ENCODE measurements around the gene VPS13A.

The VPS13A gene

DNA sequence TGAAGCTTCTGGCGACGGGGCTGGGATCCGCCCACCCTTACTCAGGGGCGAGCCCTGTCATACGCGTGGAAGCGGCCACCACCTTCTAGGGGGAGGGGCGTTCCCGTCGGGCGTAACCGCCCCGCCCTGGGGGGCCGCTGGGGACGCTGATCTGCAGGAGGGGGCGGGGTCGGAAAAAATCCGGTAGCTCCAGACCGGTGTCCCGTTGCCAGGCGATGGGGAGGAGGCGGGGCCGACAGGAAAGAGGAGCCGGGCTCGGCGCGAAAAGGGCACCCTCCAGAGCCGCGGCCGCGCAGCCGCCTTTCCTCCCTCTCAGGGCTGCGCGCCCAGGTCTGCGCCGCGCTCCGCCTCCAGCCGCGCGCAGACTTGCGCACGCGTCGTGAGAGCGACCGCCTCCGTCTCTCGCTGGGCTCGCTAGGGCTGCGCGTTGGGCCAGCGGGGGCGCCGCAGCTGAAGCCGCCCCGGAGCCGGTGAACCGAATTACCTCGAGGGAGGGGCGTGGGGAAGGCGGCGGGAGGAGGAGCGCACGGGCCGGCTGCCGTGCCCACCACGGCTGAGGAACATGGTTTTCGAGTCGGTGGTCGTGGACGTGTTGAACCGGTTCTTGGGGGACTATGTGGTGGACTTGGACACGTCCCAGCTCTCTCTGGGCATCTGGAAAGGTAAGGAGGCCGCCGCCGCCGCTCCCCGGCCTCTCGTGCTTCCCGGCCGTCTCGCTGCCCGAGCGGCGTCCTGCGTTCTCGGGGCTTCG, at the start of gene VPS13A:
VPS13A (plus strand) TSS at position 392 of the 751 bp plus-strand sequence; CDS start at position 563, 171 bp downstream.
- Mint-ChIP-seq H3K4me3 (peak within 1 kb of the TSS; percentile 96), H3K27me3 (peaks cover 18% of the 10 kb centered on the region), H3K9me3 (no peaks in the 10 kb centered on the region), H3K4me1 (peaks cover 24% of the 10 kb centered on the region), H3K27ac (peak within 1 kb of the TSS; percentile 86), H3K36me3 (peaks cover 6% of the 10 kb centered on the region)
- CTCF ChIA-PET: interaction anchor here (0.6 to 1.0 kb wide), 2 partner anchors 10 to 1087 kb away, joined by 3 to 4 read pairs; no protein-coding TSS in a partner anchor
- DNase-seq: peak; percentile 95

DNA sequence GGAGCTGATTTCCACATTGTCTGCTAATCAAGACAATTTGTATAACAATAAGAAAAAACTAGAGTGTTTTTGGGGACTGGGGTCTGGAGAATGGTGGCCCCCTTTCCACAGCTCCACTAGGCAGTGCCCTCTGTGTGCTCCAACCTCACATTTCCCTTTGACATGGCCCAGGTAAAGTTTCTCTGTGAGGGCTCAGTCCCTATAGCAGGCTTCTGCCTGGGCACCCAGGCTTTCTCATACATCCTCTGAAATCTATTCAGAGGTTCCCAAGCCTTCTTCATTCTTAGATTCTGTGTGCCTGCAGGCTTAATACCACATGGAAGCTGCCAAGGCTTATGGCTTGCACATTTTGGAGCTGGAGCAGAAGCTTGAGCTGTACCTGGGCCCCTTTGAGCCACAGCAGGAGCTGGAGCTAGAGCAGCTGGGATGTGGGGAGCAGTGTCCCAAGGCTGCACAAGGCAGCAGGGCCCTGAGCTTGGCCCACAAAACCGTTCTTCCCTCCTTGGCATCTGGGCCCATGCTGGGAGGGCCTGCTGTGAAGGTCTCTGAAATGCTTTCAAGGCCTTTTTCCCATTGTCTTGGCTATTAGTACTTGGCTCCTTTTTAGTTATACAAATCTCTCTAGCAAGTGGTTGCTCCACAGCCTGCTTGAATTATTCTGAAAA, 49.1 kb upstream of the VPS13A start:
- Mint-ChIP-seq H3K27ac (no peak overlapping the region), H3K4me3 (no peak overlapping the region), H3K36me3 (no peaks in the 10 kb centered on the region), H3K9me3 (no peaks in the 10 kb centered on the region), H3K27me3 (peaks cover 10% of the 10 kb centered on the region), H3K4me1 (no peaks in the 10 kb centered on the region)
- DNase-seq: no peak
- CTCF ChIA-PET: interaction anchor here (2.0 kb wide), 1 partner anchor 23 kb away, joined by 6 read pairs; no protein-coding TSS in a partner anchor

DNA sequence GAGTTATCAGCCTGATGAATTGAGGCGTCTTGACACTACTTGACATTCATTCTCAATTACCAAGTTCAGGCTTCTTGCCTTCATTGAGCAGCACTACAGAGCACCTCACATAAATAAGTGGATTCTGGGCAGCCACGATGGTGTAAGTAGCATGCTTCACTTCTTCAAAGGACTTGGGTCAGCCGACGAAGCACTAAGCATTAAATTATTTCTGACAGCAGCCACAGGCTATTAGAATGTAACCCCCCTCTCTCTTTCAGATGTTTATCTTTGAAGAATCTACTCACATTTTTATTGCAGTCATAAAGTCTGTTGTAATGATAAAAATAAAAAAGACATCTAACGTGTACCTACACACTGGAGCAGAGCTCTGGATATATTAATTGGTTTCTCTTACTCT, 45.9 kb upstream of the VPS13A start:
- no peaks in the 10 kb centered on the region for H3K4me1 Mint-ChIP-seq
- peaks cover 15% of the 10 kb centered on the region for H3K27me3 Mint-ChIP-seq
- no peaks in the 10 kb centered on the region for H3K36me3 Mint-ChIP-seq
- H3K4me3 Mint-ChIP-seq: no peak overlapping the region
- no peaks in the 10 kb centered on the region for H3K9me3 Mint-ChIP-seq
- H3K27ac Mint-ChIP-seq: no peak overlapping the region
- CTCF ChIA-PET: no interaction called here
- DNase-seq: no peak

DNA sequence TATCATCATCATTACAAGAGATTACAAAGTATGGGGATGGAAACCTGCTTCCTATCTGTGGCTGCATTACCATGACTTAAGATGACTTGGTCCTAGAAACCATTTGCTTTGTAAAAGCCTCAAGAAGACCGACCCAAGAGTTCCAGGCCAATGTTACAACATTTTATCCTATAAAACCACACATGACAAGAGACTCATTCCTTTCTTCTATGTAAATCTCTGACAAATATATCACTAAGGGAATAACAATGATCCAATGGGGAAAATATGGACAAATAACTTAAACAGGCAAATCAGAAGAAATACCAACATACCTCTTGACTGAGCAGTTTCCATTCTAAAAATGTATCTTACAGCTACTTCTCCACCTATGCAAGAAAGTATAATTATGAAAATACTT, 44.3 kb upstream of the VPS13A start:
- H3K4me1 Mint-ChIP-seq: no peaks in the 10 kb centered on the region
- H3K36me3 Mint-ChIP-seq: no peaks in the 10 kb centered on the region
- H3K27me3 Mint-ChIP-seq: peaks cover 17% of the 10 kb centered on the region
- no peaks in the 10 kb centered on the region for H3K9me3 Mint-ChIP-seq
- H3K4me3 Mint-ChIP-seq: no peak overlapping the region
- CTCF ChIA-PET: no interaction called here
- no peak for DNase-seq
- no peak overlapping the region for H3K27ac Mint-ChIP-seq

DNA sequence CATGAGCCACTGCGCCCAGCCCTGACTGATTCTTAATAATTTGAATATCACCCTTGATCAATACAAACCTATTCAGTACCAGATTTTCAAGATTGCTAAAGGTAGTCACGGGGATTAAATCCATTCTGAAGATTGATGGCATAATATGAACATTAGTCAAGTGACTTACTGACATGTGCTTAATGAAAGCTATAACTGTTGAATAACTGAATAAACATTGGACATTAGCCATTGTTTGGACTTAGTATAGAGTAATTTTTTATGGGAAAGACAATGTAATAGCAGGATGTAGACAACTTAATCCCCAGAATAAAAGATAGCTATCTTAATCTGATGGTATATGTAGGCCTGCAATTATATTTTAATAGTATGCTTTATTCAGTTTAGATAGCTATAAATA, 35.0 kb upstream of the VPS13A start:
- DNase-seq: no peak
- no peak overlapping the region for H3K4me3 Mint-ChIP-seq
- no peak overlapping the region for H3K27ac Mint-ChIP-seq
- no peaks in the 10 kb centered on the region for H3K36me3 Mint-ChIP-seq
- no peaks in the 10 kb centered on the region for H3K9me3 Mint-ChIP-seq
- peaks cover 4% of the 10 kb centered on the region for H3K27me3 Mint-ChIP-seq
- CTCF ChIA-PET: no interaction called here
- H3K4me1 Mint-ChIP-seq: no peaks in the 10 kb centered on the region

DNA sequence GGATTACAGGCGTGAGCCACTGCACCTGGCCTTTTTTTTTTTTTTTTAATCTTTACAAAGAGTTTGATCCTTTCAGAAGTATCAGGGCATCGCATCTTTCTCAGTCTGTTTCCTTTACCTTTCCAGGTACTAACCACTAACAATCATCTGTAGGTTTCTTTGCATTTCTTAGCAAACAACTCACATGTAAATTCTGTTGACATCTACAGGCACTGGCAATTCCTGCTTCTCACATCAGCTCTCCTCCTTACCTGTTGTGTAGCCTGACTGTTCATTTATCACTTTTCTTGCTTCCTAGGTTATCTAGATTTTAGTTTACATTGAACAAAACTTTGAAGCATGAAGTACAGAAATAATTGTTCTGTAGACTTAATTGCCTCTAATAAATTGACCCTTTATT, 27.5 kb upstream of the VPS13A start:
- H3K9me3 Mint-ChIP-seq: no peaks in the 10 kb centered on the region
- CTCF ChIA-PET: interaction anchor here (1.4 kb wide), 1 partner anchor 9 kb away, joined by 4 read pairs; no protein-coding TSS in a partner anchor
- DNase-seq: no peak
- H3K27ac Mint-ChIP-seq: no peak overlapping the region
- H3K36me3 Mint-ChIP-seq: no peaks in the 10 kb centered on the region
- no peaks in the 10 kb centered on the region for H3K4me1 Mint-ChIP-seq
- no peak overlapping the region for H3K4me3 Mint-ChIP-seq
- H3K27me3 Mint-ChIP-seq: peaks cover 11% of the 10 kb centered on the region

DNA sequence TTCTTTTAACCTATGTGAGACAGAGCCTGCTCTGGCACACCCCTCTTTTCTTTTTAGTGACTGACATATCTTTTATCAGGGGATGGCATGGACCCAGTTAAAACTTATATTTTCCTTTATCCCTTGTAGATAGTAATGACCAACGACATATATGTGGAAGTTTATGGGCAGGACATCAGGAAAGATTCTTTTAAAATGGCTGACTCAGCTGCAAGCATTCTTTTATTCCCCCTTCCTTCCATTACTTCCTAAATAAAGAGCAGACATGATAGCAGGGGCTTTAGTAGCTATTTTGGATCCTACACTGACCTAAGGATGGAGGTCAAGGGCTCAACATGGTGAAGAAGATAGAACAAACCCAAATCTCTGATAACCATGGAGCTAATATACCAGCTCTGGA, 25.0 kb upstream of the VPS13A start:
- Mint-ChIP-seq H3K9me3 (no peaks in the 10 kb centered on the region), H3K27ac (no peak overlapping the region), H3K4me1 (no peaks in the 10 kb centered on the region), H3K36me3 (no peaks in the 10 kb centered on the region), H3K4me3 (no peak overlapping the region), H3K27me3 (peaks cover 14% of the 10 kb centered on the region)
- no peak for DNase-seq
- CTCF ChIA-PET: interaction anchor here (1.6 to 2.3 kb wide), 4 partner anchors 9 to 342 kb away, joined by 4 to 11 read pairs (median 6); no protein-coding TSS in a partner anchor

DNA sequence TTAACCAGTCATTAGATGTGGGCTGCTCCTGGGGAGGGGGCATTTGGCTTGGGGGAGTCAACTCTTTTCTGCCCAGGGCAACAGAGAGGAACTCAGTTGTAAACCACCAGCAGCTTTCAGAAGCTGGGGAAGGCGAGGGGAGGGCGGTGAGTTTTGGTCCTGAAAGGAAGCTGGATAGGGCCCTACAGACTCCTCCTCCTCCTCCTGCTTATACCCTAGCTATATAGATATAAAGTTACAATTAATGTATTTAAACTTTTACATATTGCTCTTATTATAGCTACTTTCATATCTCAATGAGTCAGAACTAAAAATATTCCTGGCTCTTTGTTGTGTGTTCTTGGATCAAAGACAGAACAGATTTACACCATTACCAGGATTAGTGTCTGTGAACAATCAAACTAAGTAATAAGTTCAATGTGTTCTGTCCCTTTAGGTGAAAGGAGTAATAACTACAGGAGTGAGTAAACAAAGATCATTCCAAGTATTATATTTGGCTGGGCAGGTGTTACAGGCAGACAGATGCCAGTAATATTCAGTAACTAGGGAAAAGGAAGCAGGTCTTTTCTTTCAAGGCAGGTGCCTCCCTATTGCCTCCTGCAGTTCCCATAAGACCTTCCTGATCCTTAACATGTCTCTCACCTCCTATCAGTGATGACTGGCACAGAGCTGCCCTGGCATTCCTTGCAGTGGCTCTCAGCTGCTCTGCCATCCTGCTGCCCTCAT, 20.5 kb upstream of the VPS13A start:
- Mint-ChIP-seq H3K27me3 (peaks cover 8% of the 10 kb centered on the region), H3K4me3 (no peak overlapping the region), H3K27ac (no peak overlapping the region), H3K4me1 (no peaks in the 10 kb centered on the region), H3K9me3 (no peaks in the 10 kb centered on the region), H3K36me3 (no peaks in the 10 kb centered on the region)
- no peak for DNase-seq
- CTCF ChIA-PET: interaction anchor here (1.0 kb wide), 1 partner anchor 11 kb away, joined by 3 read pairs; no protein-coding TSS in a partner anchor

DNA sequence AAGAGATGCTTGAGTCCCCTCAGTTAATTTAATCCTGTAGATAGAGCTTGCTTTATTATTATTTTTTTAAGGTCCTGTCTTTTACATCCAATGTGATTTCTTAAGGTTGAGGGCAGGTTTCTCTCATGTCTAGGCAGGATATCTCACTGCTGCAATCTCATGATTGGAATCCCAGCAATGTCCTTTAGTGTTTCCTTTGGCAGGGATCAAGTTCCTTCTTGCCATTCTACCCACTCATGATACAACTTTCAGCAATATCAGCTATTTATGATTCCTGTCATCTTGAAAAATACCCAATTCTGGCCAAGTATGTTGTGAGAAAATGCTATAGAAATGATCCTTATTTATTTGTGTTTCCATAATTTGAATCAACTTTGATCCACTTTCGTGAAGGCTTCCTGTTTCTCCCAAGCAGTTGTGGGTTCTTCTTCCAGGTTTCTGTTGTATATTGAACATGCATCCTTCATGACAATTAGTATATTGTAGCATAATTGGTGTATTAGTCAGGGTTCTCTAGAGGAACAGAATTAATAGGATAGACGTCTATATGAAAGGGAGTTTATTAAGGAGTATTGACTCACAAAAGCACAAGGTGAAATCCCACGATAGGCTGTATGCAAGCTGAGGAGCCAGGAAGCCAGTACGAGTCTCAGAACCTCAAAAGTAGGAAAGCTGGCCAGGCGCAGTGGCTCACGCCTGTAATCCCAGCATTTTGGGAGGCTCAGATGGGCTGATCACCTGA, 18.4 kb upstream of the VPS13A start:
- CTCF ChIA-PET: no interaction called here
- no peak overlapping the region for H3K27ac Mint-ChIP-seq
- H3K36me3 Mint-ChIP-seq: no peaks in the 10 kb centered on the region
- H3K4me1 Mint-ChIP-seq: no peaks in the 10 kb centered on the region
- DNase-seq: no peak
- no peak overlapping the region for H3K4me3 Mint-ChIP-seq
- no peaks in the 10 kb centered on the region for H3K9me3 Mint-ChIP-seq
- peaks cover 14% of the 10 kb centered on the region for H3K27me3 Mint-ChIP-seq

DNA sequence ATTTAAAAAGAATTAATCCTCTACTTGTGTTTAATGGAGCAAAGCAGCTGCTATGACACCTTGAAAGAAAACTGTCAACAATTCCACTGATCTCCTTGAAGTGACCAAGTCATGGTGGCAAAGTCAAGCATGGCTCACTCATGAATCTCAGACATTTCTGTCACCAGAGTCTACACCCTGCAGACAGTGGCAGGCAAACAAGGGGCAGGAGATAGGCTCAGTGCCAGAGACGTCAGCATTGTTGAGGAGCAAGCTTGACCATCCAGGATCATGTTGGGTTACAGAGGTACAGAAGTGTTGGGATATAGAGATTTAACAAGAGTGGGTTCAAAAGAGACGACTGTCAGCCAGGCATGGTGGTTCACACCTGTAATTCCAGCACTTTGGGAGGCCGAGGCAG, 16.1 kb upstream of the VPS13A start:
- Mint-ChIP-seq H3K27ac (no peak overlapping the region), H3K36me3 (no peaks in the 10 kb centered on the region), H3K4me1 (no peaks in the 10 kb centered on the region), H3K9me3 (no peaks in the 10 kb centered on the region), H3K27me3 (peaks cover 10% of the 10 kb centered on the region), H3K4me3 (no peak overlapping the region)
- CTCF ChIA-PET: interaction anchor here (1.6 kb wide), 1 partner anchor 10 kb away, joined by 6 read pairs; no protein-coding TSS in a partner anchor
- no peak for DNase-seq

DNA sequence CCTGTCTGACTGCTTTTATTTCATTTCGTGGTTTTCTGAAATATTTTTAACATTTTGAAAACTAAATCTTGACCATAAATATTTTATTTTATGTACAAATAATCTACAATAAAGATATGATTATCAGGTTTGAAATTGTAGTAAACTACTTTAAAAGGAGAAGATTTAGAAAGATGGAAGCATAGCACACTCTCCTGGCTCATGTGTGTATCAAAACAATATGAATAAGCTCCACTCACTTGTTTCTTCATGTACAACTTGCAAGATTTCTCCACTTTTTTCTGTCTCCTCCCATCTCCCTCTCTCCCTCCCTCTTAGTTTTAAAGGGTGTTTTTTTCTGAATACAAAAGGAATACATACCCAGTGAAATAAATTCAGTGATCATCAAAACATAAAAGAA, 15.4 kb upstream of the VPS13A start:
- Mint-ChIP-seq H3K4me3 (no peak overlapping the region), H3K27ac (no peak overlapping the region), H3K36me3 (no peaks in the 10 kb centered on the region), H3K4me1 (no peaks in the 10 kb centered on the region), H3K9me3 (no peaks in the 10 kb centered on the region), H3K27me3 (peaks cover 10% of the 10 kb centered on the region)
- CTCF ChIA-PET: no interaction called here
- no peak for DNase-seq

DNA sequence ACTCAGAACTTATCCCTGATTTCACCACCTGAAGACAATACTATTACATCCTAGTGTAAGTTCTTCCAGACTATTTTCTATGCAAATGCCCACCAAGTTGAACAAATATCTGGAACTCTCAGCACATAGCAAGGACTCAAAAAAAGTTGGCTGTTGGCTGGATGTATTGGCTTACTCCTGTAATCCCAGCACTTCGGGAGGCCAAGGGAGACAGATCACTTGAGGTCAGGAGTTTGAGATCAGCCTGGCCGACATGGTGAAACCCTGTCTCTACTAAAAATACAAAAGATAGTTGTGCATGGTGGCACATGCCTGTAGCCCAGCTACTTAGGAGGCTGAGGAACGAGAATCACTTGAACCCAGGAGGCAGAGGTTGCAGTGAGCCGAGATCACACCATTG, 15.0 kb upstream of the VPS13A start:
- peaks cover 10% of the 10 kb centered on the region for H3K27me3 Mint-ChIP-seq
- no peak for DNase-seq
- CTCF ChIA-PET: no interaction called here
- H3K36me3 Mint-ChIP-seq: no peaks in the 10 kb centered on the region
- no peak overlapping the region for H3K27ac Mint-ChIP-seq
- no peaks in the 10 kb centered on the region for H3K4me1 Mint-ChIP-seq
- H3K9me3 Mint-ChIP-seq: no peaks in the 10 kb centered on the region
- H3K4me3 Mint-ChIP-seq: no peak overlapping the region

DNA sequence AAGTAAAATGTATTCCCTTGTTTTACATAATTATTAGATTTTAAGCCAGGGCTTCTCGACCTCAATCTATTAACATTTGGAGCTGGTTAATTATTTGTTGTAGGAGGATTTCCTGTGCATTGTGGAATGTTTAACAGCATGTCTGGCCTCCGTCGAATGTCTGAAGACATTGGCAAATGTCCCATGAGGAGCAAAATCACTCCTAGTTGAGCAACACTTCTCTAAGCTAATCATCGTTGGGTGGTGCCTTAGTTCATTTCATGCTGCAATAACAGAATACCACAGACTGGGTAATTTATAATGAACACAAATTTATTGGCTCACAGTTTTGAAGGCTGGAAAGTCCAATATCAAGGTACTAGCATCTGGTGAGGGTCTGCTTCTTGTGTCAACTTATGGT, 13.4 kb upstream of the VPS13A start:
- H3K36me3 Mint-ChIP-seq: no peaks in the 10 kb centered on the region
- H3K27me3 Mint-ChIP-seq: peaks cover 10% of the 10 kb centered on the region
- H3K9me3 Mint-ChIP-seq: no peaks in the 10 kb centered on the region
- H3K27ac Mint-ChIP-seq: no peak overlapping the region
- H3K4me3 Mint-ChIP-seq: no peak overlapping the region
- H3K4me1 Mint-ChIP-seq: no peaks in the 10 kb centered on the region
- no peak for DNase-seq
- CTCF ChIA-PET: interaction anchor here (0.7 to 1.0 kb wide), 2 partner anchors 13 to 269 kb away, joined by 3 read pairs; no protein-coding TSS in a partner anchor

DNA sequence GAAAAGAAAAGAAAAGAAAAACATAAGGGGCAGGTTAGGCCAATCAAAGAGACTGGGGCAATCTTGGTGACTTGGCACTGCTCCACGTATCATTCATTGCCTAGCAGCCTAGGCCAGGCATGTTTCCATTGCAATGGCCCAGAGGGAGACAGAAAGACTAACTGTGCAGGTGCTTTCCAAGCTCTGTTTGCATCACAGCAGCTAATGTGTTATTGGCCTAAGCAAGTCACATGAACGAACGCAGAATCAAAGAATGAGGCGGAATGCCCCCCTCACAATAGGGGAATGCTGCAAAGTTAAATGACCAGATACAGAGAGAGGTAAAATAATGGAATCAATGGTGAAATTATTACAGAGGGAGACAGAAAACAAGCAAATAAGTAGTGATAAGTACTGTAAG, 11.1 kb upstream of the VPS13A start:
- CTCF ChIA-PET: interaction anchor here (1.1 to 1.5 kb wide), 4 partner anchors 11 to 293 kb away, joined by 3 to 5 read pairs (median 4); partner anchors contain the start of gene VPS13A
- Mint-ChIP-seq H3K9me3 (no peaks in the 10 kb centered on the region), H3K27me3 (peaks cover 9% of the 10 kb centered on the region), H3K27ac (no peak overlapping the region), H3K4me1 (no peaks in the 10 kb centered on the region), H3K4me3 (no peak overlapping the region), H3K36me3 (no peaks in the 10 kb centered on the region)
- no peak for DNase-seq

Measured in activated naive CD4-positive, alpha-beta T cell treated with anti-CD3 and anti-CD28 coated beads, Interleukin-2, amount 10 ng/mL, durations not matched to agents 7 days and 5 days (primary cell).